GM18505 (cell line): ENCODE measurements around the gene OAS2.

ENCODE experiments used
- ATAC-seq: cut with Tn5 transposase; IDR thresholded peaks from one replicate; pipeline ENCODE4 v1.9.1; 2021; ENCODE audit not compliant: unreplicated experiment
- POLR2A ChIP-seq: IDR thresholded peaks from 4 replicates; pipeline ENCODE4 v1.6.1; 2011; ENCODE audit warnings: borderline replicate concordance; ENCODE audit not compliant: insufficient read depth, insufficient read length; ENCODE audit errors: extremely low read depth

OAS2 gene

GRCh38 chr12:113022563-113023297, 44.4 kb downstream of the OAS2 start:
- TF ChIP-seq POLR2A = no peak
- ATAC-seq = no peak

DNA sequence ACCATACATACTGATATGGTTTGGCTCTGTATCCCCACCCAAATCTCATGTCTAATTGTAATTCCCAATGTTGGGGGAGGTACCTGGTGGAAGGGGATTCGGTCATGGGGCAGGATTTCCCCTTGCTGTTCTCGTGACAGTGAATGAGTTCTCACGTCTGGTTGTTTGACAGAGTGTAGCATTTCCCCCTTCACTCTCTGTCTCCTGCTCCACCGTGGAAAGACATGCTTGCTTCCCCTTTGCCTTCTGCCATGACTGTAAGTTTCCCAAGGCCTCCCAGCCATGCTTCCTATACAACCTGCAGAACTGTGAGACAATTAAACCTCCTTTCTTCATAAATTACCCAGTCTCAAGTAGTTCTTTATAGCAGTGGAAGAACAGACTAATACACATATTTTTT, 49.4 kb downstream of the OAS2 start:
- TF ChIP-seq POLR2A = no peak
- no peak for ATAC-seq

DNA sequence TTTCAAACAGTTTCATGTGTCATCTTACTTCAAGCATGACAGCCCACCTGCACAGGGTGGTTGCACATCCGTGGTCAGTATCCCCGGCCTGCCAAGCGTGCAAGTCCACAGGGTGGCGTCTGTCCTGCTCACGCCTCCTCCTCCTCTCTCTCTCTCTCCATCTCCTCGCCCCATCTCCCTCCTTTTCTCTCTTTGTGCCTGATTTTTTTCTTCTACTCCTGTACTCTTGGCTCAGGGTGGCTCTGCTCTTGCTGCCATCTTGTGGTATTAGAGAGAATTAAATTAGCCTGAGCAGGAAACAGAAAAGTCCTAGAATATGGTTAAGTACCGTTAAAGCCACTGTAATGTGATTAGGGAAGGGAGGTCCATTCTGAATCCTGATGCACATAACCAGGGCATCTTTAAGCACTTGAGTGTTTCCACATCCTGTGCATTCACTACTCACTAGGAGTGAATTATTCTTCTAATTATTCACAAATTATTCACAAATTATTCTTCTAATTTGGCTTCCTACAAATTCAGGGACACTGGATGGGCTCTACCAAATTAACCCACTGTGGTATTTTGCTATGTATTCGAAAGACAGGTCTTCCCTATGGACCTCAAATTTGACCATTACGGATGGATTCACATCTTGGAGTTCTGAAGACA, 52.7 kb downstream of the OAS2 start:
- TF ChIP-seq POLR2A = no peak
- no peak for ATAC-seq

DNA sequence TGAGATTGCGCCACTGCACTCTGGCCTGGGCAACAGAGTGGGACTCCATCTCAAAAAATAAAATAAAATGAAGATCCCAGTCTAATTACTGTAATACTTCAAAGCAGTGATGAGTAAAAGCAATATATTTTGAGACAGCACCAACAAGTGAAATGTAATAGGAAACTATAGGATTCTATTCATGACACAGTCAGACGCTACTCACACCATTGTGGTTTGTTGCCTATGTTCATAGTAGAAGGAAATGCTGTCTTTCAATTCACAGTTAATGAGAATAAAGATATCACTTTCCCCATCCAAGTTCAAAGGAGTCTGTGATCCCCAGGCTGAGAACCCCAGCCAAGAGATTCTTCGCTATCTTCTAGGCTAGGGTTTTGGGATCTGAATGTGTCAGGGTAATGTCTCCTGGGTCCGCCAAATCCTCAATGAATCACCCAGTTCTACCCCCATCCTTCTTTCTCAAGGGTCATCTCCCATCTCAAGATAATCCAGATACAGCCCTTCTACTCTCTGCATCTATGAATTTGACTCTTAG, 61.7 kb downstream of the OAS2 start:
- no peak for ATAC-seq
- TF ChIP-seq POLR2A = no peak

GRCh38 chr12:113040722-113041171, 62.4 kb downstream of the OAS2 start:
- no peak for TF ChIP-seq POLR2A
- ATAC-seq = no peak

DNA sequence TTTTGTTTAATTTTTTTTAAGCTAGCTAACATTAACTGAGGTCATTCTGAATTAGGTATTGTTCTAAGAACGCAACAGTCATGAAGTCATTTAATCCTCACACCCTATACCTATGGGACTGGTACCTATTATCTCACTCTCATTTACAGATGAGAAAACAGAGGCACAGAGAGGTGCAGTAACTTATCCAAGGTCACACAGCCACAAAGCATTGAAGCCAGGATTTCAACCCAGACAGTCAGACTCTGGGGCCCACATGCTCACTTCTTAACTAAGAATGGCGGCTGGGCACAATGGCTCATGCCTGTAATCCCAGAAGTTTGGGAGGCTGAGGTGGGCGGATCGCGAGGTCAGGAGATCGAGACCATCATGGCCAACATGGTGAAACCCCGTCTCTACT, 63.2 kb downstream of the OAS2 start:
- ATAC-seq = no peak

GRCh38 chr12:113043240-113043639, 64.9 kb downstream of the OAS2 start:
- ATAC-seq = no peak
- TF ChIP-seq POLR2A = no peak

More for the DNA sequence above, 63.2 kb downstream of the OAS2 start:
- no peak for TF ChIP-seq POLR2A

- no peak for ATAC-seq
- TF ChIP-seq POLR2A = no peak
Measured at GRCh38 chr12:113044516-113044915, 66.2 kb downstream of the OAS2 start.

- no peak for TF ChIP-seq POLR2A
- ATAC-seq = no peak
Measured at GRCh38 chr12:113048716-113049127, 70.4 kb downstream of the OAS2 start.

GRCh38 chr12:113049976-113050742, 71.8 kb downstream of the OAS2 start:
- no peak for ATAC-seq
- no peak for TF ChIP-seq POLR2A

DNA sequence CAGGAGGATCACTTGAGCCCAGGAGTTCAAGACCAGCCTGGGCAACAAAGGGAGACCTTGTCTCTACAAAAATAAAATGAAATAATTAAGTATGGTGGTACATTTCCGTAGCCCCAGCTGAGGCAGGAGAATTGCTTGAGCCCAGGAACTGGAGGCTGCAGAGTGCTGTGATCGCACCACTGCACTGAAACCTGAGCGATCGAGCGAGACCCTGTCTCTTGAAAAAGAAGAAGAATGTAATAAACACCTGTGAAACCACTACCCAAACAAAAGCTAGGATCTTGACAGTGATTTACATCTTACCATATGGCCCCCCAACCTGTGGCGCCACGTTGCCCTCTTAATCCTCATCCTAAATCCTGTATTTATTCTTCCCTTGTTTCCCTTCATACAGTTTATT, 72.5 kb downstream of the OAS2 start:
- no peak for TF ChIP-seq POLR2A
- no peak for ATAC-seq

- no peak for ATAC-seq
- TF ChIP-seq POLR2A = no peak
Measured at GRCh38 chr12:113051759-113052158, 73.4 kb downstream of the OAS2 start.

DNA sequence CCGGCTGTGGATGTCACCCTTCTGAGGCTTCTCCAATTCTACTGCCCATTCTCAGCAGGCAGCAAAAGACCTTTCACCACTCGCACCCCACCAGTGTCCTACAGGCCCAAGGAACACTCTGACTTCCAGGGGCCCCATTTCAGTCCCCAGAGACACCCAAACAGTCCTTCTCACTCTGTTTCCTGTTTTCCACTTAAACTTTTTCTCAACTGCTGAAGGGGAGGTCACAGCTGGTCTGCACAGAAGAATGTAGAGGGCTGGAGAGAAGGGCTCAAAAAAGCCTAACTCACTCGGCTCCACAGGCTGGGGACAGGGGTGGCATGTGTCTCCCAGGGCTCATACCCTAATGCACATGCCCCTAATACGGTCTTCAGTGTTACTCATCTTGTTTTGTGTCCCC, 74.0 kb downstream of the OAS2 start:
- no peak for TF ChIP-seq POLR2A
- no peak for ATAC-seq

- no peak for TF ChIP-seq POLR2A
- ATAC-seq = no peak
Measured at GRCh38 chr12:113054948-113055486, 76.7 kb downstream of the OAS2 start.
